Mesothelial cell of epicardium (in vitro differentiated cells): ENCODE data around the gene NCKAP5. TPM values are rescaled to one million over a fixed set of nuclear protein-coding genes. Genes with fewer than 3 reads are reported as not detected.

Experiments
- DNase-seq, 2 experiments: peaks; one replicate each; pipeline ENCODE4 v3.0.0; 2021; ENCODE audit warnings: low spot score in 2 of 2; ENCODE audit not compliant: unreplicated experiment in 2 of 2
- H3K27ac Mint-ChIP-seq: 2 replicates; pipeline ENCODE4 v1.8.0; 2021; ENCODE audit warnings: mixed read lengths
- H3K27me3 Mint-ChIP-seq: 2 replicates; pipeline ENCODE4 v1.8.0; 2021; ENCODE audit warnings: low read depth, mixed read lengths
- H3K36me3 Mint-ChIP-seq: 2 replicates; pipeline ENCODE4 v1.8.0; 2021; ENCODE audit warnings: mixed read lengths
- H3K4me1 Mint-ChIP-seq: 2 replicates; pipeline ENCODE4 v1.8.0; 2021; ENCODE audit warnings: mixed read lengths
- H3K4me3 Mint-ChIP-seq: 2 replicates; pipeline ENCODE4 v1.8.0; 2021; ENCODE audit warnings: mild to moderate bottlenecking, moderate library complexity, mixed read lengths
- H3K9me3 Mint-ChIP-seq: 2 replicates; pipeline ENCODE4 v1.8.0; 2021; ENCODE audit warnings: mixed read lengths
- total RNA-seq: library from RNA; stranded (reverse); gene quantifications from 3 replicates; pipeline ENCODE4 v1.2.1, GENCODE V29; 2021
- TF ChIP-seq, protein P1 (sequence below): fragments of 200-600 bp; sonication (generic); IDR thresholded peaks from one replicate; pipeline ENCODE4 v1.5.0; 2021; ENCODE audit warnings: antibody characterized with exemption; ENCODE audit not compliant: unreplicated experiment

Gene NCKAP5
- total RNA-seq, 1 donor from 2014 or later, result 2.1 TPM

GRCh38 chr2:133574620-133575019, 6.4 kb upstream of the NCKAP5 start:
- Mint-ChIP-seq H3K36me3 (no peaks in the 10 kb centered on the region), H3K4me3 (no peak overlapping the region), H3K4me1 (no peaks in the 10 kb centered on the region), H3K9me3 (no peaks in the 10 kb centered on the region), H3K27ac (no peak overlapping the region), H3K27me3 (peaks cover 5% of the 10 kb centered on the region)
- TF ChIP-seq, protein P1, sequence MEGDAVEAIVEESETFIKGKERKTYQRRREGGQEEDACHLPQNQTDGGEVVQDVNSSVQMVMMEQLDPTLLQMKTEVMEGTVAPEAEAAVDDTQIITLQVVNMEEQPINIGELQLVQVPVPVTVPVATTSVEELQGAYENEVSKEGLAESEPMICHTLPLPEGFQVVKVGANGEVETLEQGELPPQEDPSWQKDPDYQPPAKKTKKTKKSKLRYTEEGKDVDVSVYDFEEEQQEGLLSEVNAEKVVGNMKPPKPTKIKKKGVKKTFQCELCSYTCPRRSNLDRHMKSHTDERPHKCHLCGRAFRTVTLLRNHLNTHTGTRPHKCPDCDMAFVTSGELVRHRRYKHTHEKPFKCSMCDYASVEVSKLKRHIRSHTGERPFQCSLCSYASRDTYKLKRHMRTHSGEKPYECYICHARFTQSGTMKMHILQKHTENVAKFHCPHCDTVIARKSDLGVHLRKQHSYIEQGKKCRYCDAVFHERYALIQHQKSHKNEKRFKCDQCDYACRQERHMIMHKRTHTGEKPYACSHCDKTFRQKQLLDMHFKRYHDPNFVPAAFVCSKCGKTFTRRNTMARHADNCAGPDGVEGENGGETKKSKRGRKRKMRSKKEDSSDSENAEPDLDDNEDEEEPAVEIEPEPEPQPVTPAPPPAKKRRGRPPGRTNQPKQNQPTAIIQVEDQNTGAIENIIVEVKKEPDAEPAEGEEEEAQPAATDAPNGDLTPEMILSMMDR, result no peak
- DNase-seq, result no peak

DNA sequence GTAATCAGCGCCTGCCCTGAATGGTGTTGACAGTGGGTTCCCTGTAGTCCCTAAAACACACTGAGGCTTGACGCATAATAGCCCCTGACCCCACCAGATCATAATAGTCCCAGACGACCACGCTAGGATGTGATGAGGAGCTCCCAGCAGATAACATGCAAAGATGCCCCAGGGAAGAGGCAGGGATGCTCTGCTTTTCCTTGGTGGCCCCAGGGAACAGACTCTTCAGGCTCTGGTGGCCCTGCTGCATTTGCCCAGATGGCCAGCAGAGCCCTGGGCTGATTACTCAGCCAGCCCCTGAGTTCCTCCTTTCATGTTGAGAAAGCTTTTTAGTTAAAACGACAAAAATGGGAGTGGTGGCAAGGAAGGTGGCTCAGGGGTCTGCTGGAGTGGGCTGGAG, 5.9 kb upstream of the NCKAP5 start:
- Mint-ChIP-seq H3K36me3 (no peaks in the 10 kb centered on the region), H3K4me3 (no peak overlapping the region), H3K27ac (no peak overlapping the region), H3K27me3 (peaks cover 7% of the 10 kb centered on the region), H3K9me3 (no peaks in the 10 kb centered on the region), H3K4me1 (no peaks in the 10 kb centered on the region)
- DNase-seq, result no peak
- TF ChIP-seq, protein P1, result no peak

DNA sequence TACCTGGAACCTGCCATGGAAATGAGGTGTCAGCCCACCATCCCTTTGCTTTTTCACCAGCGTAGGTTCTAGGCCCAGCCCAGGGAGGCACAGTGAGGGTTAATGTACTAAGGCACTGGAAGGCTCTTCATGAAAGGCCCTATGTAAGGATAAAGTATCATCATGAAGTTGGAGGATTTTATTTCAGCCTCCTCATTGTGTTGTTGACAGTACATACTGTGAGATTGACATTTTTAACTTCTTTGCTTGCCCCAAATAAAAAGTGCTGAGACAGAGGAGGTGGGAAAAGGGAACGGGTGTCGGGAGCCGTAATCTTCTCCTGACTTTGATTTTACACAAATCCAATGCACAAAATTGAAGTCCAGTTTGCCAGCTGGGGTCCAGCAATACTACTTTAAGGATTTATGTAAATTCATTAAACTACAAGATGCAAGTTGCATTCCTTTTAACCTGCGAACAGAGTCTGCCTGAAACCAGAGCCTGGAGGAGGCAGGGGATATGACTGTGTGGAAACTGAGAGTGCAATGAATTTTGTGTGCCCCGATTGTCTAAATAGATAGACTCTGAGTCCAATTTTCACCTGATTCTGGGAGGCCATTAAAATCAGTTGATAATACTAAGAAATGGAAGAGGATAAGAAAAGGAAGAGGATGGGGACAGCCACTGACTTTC, 5.4 kb upstream of the NCKAP5 start:
- no peak overlapping the region for H3K27ac Mint-ChIP-seq
- no peak overlapping the region for H3K4me3 Mint-ChIP-seq
- H3K36me3 Mint-ChIP-seq, result no peaks in the 10 kb centered on the region
- H3K27me3 Mint-ChIP-seq, result peaks cover 13% of the 10 kb centered on the region
- no peaks in the 10 kb centered on the region for H3K4me1 Mint-ChIP-seq
- no peak for DNase-seq
- no peaks in the 10 kb centered on the region for H3K9me3 Mint-ChIP-seq
- TF ChIP-seq, protein P1, result no peak

- no peak overlapping the region for H3K27ac Mint-ChIP-seq
- DNase-seq, result no peak
- H3K4me3 Mint-ChIP-seq, result no peak overlapping the region
- peaks cover 25% of the 10 kb centered on the region for H3K27me3 Mint-ChIP-seq
- no peaks in the 10 kb centered on the region for H3K36me3 Mint-ChIP-seq
- no peaks in the 10 kb centered on the region for H3K9me3 Mint-ChIP-seq
- H3K4me1 Mint-ChIP-seq, result peaks cover 7% of the 10 kb centered on the region
- TF ChIP-seq, protein P1, result no peak
Observed at GRCh38 chr2:133571249-133571648, 3.0 kb upstream of the NCKAP5 start.

DNA sequence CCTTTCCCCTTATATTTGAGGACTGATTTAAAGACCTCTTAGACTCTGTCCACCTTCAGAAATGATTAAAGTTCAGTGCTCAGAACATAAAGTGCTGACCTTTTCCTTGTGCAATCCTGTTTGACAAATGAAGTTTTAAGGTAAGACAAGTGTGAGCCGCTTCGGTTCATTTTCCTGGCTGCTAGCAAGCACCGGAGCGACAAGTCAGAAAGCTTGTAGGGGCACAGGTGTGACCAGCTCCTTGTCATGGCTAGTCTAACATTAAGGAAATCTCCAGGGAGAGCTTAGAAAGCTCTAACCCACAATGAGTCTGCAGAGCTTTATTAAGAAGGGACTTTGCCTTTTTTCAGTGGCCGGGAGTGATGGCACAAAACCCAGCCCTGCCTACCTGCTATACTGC, 2.3 kb upstream of the NCKAP5 start:
- no peak overlapping the region for H3K27ac Mint-ChIP-seq
- no peaks in the 10 kb centered on the region for H3K9me3 Mint-ChIP-seq
- DNase-seq, result no peak
- H3K27me3 Mint-ChIP-seq, result peaks cover 28% of the 10 kb centered on the region
- no peaks in the 10 kb centered on the region for H3K36me3 Mint-ChIP-seq
- no peak overlapping the region for H3K4me3 Mint-ChIP-seq
- H3K4me1 Mint-ChIP-seq, result peaks cover 7% of the 10 kb centered on the region
- TF ChIP-seq, protein P1, result no peak
